ENCODE data around the gene THBS4.

DNA sequence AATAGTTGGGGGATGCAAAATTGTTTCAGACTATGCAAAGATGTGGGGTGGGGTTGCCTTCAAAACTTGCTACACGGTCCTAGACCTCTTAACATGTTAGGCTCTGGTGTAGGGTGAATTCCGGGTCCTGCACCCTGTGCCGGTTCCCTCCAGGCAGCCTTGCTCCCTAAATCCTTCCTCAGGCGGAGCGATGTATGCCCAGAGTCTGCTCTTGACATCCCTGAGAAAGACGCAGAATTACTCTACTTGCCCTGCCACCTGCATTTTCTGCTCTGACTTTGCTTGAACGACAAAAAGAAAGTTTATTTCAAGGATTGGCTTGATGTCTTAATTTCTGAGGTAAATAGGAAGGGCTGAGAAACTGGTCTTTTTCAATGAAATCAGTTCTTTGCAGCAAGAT lies 691 bp downstream of the THBS4 start:
- TF ChIP-seq ZNF580 (tag by site-specific recombination; IDR thresholded peaks at IDR 0.05) (no peak), ZNF791 (tag by site-specific recombination; IDR thresholded peaks at IDR 0.05) (no peak), ZNF785 (tag by site-specific recombination; IDR thresholded peaks at IDR 0.05) (no peak), CTCF (tag by site-specific recombination; IDR thresholded peaks at IDR 0.05) (no peak), ZNF707 (tag by site-specific recombination; IDR thresholded peaks at IDR 0.05) (no peak), ZNF843 (tag by site-specific recombination; IDR thresholded peaks at IDR 0.05) (no peak), ZBTB6 (tag by site-specific recombination; IDR thresholded peaks at IDR 0.05) (no peak), ZNF223 (tag by site-specific recombination; IDR thresholded peaks at IDR 0.05) (no peak)

Data from HEK293 (cell line).